NCI-H146 treated with DMSO at 0.1 percent for 48 hours (cell line): ENCODE results near the gene HES2.
"Not testable (repeated sequence)": the region's sequence is repeated elsewhere in the genome, so short reads cannot be mapped to it uniquely, and the experiment has no call there.

Experiments
- DNase-seq: peaks from one replicate; lab custom pipeline; 2025; ENCODE audit not compliant: unreplicated experiment; lab: John Stamatoyannopoulos, UW

HES2 gene

GRCh38 chr1:6454856-6455751, 35.4 kb upstream of the HES2 start:
- DNase-seq, result no peak

GRCh38 chr1:6453895-6454855, 34.5 kb upstream of the HES2 start:
- not testable (repeated sequence) for DNase-seq

- no peak for DNase-seq
These were observed 31.2 kb upstream of the HES2 start for GRCh38 chr1:6450943-6451373.

DNA sequence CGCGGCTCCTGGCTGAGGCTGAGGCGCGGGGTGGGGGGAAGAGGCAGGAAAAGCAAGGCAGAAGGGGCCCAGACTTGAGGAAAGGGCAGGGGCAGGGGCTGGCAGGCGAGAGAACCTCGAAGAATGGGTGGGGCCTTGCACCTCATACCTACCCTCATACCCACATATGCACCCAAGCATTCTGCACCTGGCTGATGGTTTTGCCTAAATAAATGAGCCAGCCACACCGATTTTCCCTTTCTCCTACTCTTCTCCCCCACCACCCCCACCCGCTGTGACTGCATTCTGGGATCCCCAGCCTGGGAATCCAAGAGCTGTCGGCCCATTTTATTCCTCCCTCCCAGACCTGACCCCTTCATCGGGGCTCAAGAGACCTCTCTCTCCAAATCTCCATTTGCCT, 30.8 kb upstream of the HES2 start:
- DNase-seq, result not testable (repeated sequence)

DNA sequence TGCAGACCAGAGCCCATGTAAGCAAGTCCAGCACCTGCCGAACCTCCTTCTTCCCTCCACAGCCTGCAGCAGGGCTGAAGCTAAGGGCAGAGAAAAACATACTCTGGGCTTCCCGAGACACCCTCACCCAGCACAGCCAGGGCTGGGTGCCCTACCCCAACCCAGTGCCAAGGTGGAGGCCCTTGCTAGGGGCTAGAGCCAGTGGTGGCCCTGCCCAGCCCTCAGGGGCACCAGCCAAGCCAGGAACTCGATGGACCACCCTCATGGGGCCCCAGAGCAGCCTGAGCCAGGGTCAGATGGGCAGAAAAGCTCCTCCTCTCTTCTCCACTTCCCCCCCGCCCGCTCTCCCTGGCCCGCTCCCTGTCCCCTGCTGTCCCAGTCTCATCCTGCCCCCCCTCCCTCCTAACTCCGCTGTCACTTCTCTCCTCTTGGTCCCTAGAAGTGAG, 30.3 kb upstream of the HES2 start:
- DNase-seq, result no peak

GRCh38 chr1:6448749-6449631, 29.3 kb upstream of the HES2 start:
- DNase-seq, result no peak

- DNase-seq, result peak; percentile 64
These were observed 28.4 kb upstream of the HES2 start for GRCh38 chr1:6447818-6448748.

- DNase-seq, result no peak
These were observed 27.5 kb upstream of the HES2 start for GRCh38 chr1:6447016-6447817.

GRCh38 chr1:6446665-6447015, 26.9 kb upstream of the HES2 start:
- no peak for DNase-seq

- not testable (repeated sequence) for DNase-seq
These were observed 26.2 kb upstream of the HES2 start for GRCh38 chr1:6445929-6446328.

DNA sequence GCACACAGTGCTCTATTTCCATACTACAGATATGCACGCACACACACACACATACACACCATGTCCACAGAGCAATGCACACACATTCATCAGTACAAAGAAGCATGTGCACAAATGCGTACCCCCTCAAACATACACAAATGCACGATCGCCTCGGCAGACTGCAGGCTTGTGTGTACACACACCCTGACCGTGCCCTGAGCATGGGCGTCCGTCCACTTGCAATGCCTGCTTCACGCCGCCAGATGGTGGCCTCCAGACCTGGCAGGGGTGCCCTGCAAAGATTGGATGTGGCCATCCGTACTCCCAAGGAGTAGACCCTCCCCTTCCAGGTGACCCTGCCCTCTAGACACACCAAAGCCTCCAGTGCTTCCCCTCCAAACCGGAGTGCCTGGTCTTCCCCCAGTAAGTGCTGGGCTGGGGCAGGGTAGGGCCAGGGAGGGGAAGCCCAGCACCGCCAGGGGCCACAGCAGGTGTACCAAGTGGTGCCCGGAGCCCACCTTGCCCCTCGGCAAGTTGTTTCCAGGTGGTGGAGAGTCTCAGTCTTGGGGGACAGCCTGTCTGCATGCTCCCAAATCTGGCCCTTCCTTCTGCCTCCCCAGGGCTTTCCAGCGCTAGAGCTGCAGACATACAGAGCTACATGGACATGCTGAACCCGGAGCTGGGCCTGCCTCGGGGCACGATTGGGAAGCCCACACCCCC, 25.5 kb upstream of the HES2 start:
- no peak for DNase-seq

DNA sequence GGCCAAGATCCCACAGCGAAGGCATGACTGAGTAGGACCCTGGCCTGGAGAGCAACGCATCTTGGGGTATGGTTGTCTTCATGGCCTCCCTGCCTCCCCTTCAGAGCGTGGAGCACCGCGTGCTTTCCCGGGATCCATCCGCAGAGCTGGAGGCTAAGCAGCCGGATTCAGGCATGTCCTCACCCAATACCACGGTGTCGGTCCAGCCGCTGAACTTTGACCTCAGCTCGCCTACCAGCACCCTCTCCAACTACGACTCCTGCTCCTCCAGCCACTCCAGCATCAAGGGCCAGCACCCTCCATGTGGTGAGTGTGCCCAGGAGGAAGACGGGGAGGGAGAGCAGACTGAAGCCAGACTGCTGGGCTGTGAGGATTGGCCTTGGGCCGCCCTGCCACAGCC, 24.7 kb upstream of the HES2 start:
- no peak for DNase-seq

DNA sequence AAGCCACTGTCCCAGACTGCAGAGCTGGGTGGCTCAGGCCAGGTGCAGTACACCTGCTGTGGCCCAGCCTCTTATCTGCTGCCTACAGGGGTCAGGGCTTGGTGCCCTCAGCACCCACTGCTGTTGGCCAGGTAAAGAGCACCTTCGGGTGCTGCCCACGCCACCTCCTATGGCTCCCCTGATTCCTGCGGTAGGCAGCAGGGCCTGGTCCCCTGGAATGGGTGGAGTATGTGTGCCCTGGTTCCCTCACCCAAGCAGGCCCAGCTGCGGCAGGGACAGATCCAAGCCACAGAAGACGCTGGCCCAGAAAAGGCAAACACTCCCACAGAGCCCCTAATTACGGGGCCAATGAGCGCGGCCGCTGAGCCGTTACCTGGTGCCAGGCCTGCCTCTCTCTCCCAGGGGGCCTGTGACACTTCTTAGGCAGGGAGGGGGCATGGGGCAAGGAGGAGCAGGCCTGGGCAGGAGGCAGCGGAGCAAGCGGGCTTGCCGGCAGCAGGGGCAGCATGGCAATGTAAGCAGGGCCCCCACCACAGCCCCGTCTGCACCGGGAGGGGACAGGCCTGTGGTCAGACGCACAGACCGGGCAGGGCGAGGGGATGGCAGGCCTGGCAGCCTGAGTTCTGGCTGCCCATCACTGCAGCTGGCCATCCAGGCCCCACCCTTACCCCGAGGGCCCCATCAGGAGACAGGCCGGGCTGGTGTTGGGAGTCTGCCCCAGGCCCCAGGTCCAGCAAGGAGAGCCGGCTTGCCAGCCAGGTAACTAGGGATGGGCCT, 23.8 kb upstream of the HES2 start:
- no peak for DNase-seq

DNA sequence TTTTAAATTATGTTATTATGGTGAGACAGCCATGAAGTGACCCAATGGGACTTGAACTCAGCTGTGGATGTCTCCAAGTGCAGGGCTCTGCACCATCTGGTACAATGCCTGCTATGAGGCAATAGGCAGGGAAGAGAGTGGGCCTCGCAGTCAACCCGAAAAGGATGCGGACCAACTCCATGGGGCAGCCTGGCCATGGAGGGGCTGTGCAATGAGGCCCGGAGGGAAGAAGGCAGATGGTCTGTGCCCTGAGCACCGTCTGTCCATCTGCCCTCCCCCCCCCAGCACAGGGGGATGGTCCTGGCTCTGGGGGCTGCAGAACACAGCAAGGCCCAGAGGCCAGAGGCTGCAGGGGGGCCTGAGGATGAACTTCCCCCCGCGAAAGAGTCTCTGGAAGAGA, 21.9 kb upstream of the HES2 start:
- DNase-seq, result no peak

DNA sequence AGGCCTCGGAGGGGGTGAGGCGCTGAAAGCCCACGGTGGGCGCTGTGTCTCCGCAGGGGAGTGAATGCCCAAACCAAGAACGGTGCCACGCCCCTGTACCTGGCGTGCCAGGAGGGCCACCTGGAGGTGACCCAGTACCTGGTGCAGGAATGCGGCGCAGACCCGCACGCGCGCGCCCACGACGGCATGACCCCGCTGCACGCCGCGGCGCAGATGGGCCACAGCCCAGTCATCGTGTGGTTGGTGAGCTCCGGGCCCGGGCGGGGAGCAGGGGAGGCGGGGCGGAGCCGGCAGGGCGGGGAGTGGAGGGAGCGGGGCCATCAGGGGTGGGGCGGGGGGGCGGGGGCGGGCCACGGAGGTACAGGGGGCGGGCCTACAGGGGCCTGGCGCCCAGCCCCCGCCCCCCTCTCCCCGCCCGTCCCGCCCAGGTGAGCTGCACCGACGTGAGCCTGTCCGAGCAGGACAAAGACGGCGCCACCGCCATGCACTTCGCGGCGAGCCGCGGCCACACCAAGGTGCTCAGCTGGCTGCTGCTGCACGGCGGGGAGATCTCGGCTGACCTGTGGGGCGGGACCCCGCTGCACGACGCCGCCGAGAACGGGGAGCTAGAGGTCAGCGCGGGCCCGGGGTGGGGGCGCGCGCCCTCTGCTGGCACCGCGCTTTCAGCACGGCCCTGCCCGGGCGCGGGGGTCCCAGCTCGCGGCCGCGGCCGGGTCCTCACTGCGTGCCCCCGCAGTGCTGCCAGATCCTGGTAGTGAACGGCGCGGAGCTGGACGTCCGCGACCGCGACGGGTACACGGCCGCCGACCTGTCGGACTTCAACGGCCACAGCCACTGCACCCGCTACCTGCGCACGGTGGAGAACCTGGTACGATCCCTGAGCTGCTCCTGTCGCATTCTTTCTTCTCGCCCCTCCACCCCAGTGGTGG, 20.7 kb upstream of the HES2 start:
- DNase-seq, result no peak

DNA sequence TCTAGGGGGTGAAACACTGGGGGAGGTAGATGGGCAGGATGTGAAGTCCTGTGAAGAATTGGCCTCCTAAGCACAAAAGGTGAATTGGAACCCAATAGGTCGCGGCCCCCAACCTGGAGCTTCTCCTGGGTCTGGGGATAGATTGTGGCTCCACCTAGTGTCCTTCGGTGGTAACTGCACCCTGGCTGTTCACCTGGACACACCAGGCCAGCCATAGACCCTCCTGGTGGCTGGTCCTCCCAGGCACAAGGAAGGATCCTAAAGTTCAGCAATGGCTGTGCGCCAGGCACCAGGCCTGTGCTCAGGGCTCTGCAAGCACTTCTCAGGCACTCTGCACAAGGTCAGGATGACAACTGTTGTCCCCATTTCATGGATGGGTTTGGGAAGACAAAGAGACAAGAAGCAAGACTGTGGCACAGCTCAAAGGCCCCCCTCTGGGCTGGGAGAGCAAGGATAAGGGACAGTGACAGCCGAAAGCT, 18.4 kb upstream of the HES2 start:
- peak; percentile 51 for DNase-seq
